CD4-positive, alpha-beta T cell treated with Interleukin-21 for 1 hour (primary cell): ENCODE measurements around the gene MCRIP2.
"Not testable (repeated sequence)": the region's sequence is repeated elsewhere in the genome, so short reads cannot be mapped to it uniquely, and the experiment has no call there.

Experiments
- DNase-seq: peaks from one replicate; pipeline ENCODE4 v3.0.0-alpha.2; 2020

Gene MCRIP2

GRCh38 chr16:683396-684070 is 41.9 kb downstream of the MCRIP2 start:
- no peak for DNase-seq

DNA sequence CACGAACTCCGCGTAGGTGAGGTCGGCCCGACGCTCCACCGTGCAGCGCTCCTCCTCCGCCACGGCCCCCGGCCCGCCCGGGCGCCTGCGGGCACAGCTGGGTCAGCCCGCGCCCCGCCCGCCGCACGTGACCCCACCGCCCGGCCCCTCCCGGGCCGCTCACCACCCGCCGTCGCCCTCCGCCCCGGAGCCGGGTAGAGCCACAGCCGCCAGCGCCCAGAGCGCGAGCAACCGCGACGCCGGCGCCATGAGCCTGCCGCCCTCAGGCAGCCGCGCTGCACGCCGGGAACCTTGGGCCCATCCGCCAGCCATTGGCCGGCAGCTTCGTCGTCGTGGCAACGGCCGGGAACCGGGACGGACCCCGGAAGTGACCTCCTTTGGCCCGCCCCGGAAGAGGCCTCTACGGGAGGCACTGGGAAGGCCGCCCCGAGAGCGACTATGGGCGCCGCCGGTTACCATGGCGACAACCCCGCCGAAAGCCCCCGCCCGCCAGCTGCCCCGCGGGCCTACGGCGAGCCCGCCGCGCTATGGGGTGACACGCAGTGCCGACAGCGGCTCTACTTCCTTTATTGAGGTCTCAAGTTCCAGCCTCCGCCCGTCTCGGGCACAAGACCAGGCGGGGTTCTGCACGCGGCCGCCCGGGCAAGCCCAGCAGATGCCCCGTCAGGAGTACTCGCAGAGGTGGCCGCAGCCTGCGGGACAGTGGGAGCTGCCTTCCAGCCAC is 42.6 kb downstream of the MCRIP2 start, which contains the start of gene JMJD8:
Gene JMJD8 (minus strand): TSS at position 264 of the 724 bp plus-strand sequence. CDS start 15 bp downstream, at position 249.
- peak; percentile 98 for DNase-seq

DNA sequence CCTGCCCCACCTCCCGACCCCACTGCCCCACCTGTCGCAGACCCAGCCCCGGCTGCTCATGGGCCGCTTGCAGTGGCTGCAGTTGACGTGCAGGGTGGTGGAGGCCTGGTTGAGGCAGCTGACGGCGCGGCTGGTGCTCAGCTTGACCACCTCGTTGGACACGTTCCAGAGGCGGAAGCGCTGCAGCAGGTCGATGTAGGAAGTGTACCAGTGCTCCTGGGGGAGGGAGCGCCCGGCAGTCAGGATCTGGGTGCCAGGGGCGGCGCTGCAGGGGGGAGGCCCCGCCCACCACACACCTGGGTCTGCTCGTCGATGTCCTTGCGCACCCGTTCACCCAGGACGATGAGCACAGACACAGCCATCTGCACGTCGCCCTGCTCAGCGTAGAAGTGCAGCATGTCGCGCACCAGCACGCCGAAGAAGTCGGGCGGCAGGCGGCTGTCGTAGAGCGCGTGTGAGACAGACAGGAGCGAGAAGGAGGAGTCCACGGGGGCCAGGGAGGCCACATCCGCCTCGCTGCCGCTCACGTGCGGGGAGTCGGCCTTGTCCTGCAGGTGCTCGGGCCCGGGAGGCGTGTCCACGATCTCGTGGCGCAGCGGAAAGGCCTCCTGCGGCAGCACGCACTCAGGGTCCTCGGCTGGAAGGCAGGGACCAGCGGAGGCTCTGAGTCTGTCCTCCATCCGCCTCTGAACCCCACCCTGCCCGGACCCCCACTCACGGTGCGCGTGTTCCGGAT is 43.5 kb downstream of the MCRIP2 start:
- no peak for DNase-seq

DNA sequence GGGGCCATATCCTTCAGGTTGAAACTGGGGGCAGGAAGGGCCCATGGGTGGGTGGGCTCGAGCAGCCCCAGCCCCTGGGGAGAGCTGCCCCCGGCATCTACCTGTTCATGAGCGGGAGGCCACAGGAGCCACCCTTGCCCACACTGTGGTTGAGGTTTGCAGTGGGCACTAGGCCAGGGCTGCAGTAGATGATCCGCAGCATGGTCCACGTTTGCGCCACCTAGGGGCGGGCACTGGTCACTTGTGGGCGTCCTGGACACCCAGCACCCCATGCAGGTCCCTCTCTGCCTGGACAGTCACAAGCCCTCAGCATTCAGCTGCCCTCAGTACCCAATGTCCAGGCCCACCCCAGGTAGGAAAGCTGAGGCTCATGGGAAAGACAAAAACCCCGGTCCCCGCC is 44.3 kb downstream of the MCRIP2 start:
- no peak for DNase-seq

DNA sequence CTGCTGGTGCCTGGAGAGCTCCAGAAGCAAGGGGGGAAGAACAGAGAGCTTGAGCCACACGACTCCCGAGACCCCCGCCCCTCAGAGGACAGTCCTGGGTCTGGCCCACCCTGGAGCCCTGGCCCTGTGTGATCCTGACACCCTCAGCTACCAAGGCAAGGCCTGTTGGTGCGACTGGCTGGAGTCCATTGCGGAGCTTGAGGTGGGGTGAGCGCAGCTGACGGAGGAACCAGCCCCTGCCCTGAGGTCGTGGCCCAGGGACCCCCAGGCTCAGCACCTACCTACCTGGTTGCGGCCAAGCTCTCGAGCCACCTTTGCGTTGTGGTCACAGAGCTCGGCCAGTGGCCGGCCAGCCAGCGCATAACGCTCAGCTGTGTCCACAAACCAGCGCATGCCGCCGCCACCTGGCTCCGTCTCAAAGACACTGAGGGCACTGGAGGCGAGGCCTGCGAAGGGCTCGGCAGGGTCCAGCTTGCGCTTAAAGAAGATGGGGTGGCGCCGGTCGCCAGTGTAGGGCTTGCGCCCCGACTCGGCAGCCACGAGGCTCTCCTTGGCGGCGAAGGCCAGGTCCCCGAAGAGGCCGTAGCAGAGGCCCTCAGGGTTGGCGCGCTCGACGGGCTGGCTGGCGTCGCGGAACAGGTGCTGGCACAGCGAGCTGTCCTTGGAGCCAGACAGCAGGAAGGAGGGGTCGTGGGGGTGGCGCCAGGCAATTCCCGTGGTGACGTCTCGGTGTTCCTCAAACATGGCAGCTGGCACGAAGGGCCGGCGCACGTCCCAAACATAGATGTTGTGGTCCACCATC is 45.0 kb downstream of the MCRIP2 start:
- no peak for DNase-seq

GRCh38 chr16:687499-687898 is 45.9 kb downstream of the MCRIP2 start:
- no peak for DNase-seq

DNA sequence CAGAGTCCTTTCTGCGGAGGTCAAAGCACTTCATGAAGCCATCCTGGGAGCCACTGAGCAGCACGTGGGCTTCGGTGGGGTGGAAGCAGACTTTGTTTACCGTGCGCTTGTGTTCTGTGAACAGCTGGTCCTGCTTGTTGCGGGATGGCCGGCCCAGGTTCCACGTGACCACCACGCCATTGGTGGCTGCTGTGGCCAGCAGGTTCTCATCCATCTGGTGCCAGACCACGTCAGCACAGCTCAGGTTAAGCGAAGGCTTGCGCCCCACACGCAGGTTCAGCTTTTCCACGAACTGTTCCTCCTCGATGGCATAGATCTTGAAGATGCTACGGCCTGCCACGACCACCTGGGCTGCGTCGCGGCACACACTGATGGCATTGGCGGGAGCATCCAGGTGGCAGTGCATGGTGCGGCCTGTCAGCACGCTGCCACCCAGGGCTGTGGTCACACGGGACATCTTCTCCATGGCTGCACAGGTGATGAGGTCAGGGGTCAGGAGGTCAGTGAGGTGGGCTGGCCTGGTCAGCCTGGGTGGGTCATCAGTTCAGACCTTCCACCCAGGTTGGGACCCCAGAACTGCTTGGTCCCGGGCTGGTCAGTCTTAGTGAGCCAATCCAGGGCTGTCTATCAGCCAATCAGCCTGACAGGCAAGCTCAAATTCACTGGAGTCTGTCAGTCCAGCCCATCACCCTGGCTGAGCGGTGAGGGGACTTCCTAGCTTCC is 47.7 kb downstream of the MCRIP2 start:
- no peak for DNase-seq

GRCh38 chr16:691242-691641 is 49.6 kb downstream of the MCRIP2 start:
- DNase-seq = not testable (repeated sequence)

DNA sequence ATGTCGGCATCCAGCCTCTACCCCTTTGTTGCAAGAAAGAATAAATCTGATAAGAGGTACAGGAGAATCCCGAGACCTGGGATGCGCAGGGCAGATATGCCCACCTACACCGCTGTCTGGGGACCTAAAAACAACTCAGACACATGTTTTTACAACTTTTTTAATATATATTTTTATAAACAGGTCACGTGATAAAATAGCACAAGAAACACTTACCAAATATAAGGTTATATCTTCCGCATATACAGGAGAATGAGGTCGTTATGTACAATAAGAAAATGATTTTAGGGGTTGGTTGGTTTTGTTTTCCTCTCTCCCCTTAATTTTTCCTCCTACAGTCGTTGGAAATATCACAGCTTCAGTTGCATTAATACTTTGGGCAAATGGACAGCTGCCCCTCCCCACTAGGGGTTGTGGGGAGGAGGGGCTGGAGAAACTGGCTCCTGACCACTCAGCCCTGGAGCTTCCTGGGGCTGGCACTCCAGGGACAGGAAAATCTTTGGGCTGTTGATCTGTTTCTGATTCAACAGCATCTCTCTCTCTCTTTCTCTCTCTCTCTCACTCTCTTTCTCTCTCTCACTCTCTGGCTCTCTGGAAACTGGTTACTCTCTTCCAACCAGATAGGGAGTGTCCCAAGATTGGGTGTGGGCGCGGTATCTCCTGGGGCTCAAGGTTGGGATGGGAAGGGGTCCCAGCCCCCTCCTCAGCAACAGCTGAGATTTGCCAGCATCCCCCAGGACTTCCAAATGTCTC is 50.9 kb downstream of the MCRIP2 start:
- DNase-seq = no peak

DNA sequence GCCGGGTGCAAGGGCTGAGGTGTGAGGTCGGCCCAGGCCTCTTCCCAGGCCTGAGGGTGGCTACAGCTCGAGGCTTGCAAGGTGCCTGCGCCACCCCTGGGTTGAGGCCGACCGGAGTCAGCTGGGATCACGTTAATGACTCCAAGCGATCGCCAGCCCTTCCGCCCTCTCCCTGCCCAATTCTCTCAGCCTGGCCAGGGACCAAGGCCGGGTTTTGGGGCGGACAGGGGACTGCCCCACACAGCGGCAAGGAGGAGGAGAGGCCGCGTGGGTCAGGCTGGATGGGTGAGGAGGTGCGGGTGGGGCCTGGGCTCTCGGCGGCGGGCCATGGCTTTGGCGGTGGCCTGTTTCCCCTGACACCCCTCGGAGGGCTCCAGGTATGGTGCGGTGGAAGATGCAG is 51.7 kb downstream of the MCRIP2 start:
- DNase-seq = no peak

GRCh38 chr16:693766-694165 is 52.1 kb downstream of the MCRIP2 start:
- DNase-seq = no peak

DNA sequence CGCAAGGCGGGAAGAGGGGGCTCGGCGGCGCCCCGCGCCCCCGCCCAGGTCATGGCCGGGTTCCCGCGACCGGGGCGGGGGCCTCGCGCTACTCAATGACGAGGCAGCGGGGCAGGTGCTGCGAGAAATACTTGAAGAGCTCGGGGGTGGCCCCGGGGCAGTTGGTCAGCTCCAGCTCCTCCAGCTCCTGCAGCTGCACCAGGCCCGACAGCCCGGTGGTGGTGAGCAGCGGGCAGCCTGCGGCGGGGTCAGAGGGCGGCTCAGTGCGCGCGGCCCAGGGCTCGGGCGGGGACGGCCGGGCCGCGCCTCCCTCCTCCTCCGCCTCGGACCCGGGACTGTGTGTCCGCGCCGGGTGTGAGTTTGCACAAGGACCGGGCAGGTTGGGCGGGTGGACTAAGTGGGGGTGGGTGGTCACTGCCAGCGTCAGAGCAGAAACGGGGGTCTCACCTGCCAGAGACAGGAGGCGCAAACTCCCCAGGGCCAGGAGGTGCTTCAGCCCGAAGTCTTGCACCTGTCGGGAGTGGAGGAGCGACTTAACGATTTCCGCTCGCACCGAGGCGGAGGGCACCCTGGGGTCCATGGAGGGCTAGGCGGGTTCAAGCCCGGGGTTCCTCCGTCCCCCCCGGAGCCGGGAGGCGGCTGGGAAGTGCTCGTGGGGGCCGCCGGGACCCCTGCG is 52.7 kb downstream of the MCRIP2 start:
- no peak for DNase-seq

- DNase-seq = no peak
These were observed 53.3 kb downstream of the MCRIP2 start for GRCh38 chr16:694863-695354.

DNA sequence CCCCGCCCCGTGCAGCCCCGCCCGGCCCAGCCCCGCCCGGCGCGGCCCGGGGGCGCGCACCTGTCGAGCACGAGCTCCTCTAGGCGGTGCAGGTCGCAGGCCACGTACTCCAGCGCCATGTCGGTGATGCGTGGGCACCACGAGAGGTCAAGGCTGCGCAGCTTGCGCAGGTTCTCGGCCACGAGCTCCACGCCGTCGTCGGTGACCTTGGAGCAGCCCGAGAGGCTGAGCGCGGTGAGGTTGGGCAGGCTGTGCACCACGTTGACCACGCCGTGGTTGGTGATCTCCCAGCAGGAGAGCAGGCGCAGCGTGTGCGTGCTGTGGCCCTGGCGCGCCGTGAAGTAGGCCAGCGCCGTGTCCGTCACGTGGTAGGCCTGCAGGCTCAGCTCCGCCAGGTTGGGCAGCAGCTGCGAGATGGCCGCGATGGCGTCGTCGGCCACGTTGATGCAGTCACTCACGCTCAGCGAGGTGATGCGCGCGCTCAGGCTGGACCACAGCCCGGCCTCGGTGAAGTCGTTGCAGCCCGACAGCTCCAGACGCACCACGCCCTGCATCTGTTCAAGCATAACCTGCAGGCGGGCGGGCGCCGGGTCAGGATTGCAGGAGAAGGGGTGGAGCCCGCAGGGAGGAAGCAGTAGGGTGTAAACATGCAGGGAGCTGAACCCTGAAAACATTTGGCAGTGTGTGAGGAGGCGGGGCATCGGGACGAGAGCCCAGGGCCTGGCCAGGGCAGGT is 53.9 kb downstream of the MCRIP2 start:
- peak; percentile 76 for DNase-seq
